Right kidney (tissue), 9 donors: ENCODE data around the gene ZNF232.
"Not testable (repeated sequence)": the region's sequence is repeated elsewhere in the genome, so short reads cannot be mapped to it uniquely, and the experiment has no call there.

ENCODE experiments used
- DNase-seq: peaks from one replicate; pipeline ENCODE4 v3.0.0-alpha.2; 2016
- long read RNA-seq, 8 donors: transcript quantifications; one replicate each; lab custom pipeline, GENCODE V29; 2026

ZNF232 gene
- long read RNA-seq, donor 1, partial matches to known transcripts: 6 of 23 reads
- long read RNA-seq, donor 1, other reads (novel, unspliced or antisense): 15 of 23 reads
- long read RNA-seq, donor 2, partial matches to known transcripts: 9 of 10 reads
- long read RNA-seq, donor 2, other reads (novel, unspliced or antisense): 0 of 10 reads
- long read RNA-seq, donor 3, partial matches to known transcripts: 0 of 2 reads
- long read RNA-seq, donor 3, other reads (novel, unspliced or antisense): 0 of 2 reads
- long read RNA-seq, donor 4: 0 reads
- long read RNA-seq, donor 5, partial matches to known transcripts: 15 of 16 reads
- long read RNA-seq, donor 5, other reads (novel, unspliced or antisense): 0 of 16 reads
- long read RNA-seq, donor 6: 0 reads
- long read RNA-seq, donor 7: 0 reads
- long read RNA-seq, donor 8, partial matches to known transcripts: 0 of 7 reads
- long read RNA-seq, donor 8, other reads (novel, unspliced or antisense): 7 of 7 reads

DNA sequence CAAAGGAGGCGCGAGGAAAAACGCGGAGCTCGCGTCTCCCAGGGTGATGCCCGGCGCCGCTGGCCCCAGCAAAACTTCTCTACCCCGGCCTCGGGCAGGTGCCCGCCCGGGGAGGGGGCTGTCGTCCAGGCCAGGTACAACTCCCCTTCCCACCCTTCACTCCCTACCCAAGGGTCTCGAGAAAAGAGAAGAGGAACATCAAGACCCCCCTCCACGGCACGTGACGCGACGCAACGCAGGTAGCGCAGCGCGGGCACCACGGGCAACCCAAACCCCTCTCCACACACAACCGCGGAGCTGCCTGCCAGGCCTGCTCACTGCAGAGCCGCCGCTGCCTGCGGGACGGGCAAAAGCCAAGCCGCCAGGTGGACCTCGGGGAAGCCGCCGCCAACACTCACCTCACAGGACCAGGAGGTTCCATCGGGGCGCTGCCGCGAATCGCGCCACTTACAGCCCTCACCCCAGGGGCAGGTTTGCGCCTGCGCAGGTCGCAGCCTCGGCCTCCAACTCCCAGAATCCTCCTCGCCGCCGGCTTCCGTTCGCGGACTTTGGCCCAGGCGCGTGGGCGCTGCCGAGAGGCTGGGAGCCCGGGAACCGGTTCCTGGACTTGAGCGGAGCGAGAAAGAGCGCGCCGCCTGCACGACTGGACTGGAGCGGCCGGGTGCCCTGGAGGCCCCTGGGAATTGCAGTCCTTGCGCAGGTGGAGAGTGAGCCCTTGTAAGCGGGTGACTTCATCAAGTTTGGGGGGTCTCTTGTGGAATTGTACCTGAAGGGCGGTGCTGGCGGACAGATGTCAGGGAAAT is at the start of gene ZNF232:
Gene ZNF232 (minus strand): TSS at position 477 of the 803 bp plus-strand sequence. CDS start 56 bp downstream, at position 421.
- DNase-seq: peak; percentile 94

DNA sequence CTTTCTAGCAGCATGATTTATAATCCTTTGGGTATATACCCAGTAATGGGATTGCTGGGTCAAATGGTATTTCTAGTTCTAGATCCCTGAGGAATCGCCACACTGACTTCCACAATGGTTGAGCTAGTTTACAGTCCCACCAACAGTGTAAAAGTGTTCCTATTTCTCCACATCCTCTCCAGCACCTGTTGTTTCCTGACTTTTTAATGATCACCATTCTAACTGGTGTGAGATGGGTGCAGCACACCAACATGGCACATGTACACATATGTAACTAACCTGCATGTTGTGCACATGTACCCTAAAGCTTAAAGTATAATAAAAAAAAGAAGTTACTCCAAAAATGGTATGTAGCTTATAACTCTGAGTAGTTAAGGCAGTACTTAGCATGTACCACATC is 49.0 kb upstream of the ZNF232 start:
- DNase-seq: not testable (repeated sequence)

DNA sequence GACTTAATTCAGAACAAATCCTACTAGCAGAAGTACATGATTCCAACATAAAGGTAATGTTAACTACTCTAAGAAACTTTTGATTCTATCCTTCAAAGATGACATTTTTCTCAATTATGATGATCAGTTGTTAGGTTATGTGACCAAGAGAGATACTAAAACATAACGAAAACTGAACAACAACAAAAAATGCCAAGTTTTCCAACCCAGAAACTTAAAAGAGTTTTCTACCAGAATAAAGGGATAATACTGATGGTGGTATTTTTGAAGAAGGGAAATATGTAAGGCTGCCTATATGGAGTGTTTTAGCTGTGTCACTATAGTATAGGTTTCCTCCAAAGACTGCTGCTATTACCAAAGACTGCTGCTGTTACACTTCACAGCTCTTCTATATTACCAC is 34.4 kb upstream of the ZNF232 start:
- DNase-seq: not testable (repeated sequence)

DNA sequence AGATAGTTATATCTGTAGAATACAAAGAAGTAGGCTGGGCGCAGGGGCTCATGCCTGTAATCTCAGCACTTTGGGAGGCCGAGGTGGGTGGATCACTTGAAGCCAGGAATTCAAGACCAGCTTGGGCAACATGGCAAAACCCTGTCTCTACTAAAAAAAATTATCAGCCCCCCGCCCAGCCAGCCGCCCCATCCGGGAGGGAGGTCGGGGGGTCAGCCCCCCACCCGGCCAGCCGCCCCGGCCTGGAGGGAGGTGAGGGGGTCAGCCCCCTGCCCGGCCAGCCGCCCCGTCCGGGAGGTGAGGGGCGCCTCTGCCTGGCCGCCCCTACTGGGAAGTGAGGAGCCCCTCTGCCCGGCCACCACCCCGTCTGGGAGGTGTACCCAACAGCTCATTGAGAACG is 31.2 kb upstream of the ZNF232 start:
- not testable (repeated sequence) for DNase-seq

DNA sequence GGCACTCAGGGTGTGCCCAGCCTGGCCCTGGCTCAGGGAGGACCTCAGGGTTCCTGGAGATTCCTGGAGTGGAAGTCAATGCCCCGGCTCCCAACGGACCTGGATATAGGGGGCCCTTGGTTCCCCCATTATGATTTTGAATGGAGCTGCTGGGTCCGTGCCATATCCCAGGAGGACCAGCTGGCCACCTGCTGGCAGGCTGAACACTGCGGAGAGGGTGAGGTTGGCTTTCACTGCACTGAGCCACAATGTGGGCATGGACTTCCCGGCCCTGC is 27.7 kb upstream of the ZNF232 start:
- no peak for DNase-seq

DNA sequence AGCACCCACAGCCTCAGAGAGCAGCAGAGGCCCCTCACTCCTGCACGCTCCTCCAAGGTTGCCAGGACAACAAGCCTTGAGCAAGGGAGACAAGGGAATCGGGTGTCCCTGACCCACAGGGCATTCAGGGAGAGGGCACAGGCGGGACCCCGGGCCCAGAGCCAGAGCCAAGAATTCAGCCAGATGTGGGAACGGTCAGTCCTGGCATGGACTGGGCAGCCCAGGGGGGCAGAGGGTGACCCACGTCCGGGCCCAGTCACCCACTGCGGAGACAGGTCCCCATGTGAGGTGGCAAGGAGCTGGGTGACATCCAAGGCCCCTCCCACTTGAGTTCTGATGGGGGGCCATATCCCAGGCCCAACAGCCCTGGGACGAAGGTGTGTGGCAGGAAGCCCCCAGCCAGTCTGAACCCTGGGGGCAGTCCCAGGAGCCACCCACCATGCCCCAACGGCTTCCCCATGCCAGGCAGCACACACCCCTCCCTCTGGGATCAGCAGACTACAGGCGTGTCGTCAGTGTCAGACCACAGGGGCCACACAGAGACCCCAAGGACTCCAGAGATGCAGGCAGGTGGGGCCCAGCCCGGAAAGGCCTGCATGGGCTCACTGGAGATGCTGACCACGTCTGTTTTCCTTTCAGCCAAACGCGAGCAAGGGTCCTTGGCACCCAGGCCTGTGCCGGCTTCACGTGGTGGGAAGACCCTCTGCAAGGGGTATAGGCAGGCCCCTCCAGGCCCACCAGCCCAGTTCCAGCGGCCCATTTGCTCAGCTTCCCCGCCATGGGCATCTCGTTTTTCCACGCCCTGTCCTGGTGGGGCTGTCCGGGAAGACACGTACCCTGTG is 27.2 kb upstream of the ZNF232 start:
- no peak for DNase-seq

DNA sequence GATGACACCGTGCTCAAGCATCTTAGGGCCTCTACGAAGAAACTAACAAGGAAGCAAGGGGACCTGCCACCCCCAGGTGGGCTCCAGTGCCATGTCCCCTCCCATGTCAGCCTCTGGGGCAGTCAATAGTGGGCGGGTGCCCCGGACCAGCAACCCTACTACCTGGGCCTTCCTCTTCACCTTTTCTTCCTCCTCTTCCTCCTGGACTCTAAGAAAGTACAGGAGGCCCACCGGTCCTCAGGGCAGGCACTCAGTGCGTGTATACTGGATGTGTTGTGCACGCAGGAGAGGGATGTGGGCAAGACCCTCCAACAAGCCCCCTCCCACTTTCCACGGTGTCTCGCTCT is 26.5 kb upstream of the ZNF232 start:
- DNase-seq: not testable (repeated sequence)

DNA sequence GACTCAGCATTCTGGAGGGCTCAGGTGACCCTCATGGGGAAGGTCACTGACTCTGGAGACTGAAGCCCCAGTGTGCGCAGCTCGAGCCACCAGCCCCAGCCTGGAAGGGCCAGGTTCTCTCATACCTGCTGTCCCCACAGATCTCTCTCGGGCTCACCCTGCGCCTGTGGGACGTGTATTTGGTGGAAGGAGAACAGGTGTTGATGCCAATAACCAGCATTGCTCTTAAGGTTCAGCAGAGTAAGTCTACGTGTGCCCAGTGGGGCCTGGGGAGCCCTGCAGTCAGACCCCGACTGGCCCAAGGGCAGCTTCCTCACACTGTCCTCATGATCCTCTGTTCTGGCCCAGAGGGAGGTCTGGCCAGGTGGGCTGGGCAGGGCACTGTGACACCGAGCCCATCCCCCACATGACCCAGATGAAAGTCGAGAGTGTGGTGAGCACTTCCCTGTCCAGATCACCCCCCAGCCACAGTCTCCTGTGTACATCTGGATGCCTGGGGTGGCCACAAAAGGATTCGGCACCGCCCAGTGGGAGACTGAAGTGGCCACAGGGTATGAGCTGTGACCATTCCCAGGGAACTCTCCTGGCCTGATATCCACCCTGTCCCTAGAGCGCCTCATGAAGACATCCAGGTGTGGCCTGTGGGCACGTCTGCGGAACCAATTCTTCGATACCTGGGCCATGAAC is 26.0 kb upstream of the ZNF232 start:
- not testable (repeated sequence) for DNase-seq

DNA sequence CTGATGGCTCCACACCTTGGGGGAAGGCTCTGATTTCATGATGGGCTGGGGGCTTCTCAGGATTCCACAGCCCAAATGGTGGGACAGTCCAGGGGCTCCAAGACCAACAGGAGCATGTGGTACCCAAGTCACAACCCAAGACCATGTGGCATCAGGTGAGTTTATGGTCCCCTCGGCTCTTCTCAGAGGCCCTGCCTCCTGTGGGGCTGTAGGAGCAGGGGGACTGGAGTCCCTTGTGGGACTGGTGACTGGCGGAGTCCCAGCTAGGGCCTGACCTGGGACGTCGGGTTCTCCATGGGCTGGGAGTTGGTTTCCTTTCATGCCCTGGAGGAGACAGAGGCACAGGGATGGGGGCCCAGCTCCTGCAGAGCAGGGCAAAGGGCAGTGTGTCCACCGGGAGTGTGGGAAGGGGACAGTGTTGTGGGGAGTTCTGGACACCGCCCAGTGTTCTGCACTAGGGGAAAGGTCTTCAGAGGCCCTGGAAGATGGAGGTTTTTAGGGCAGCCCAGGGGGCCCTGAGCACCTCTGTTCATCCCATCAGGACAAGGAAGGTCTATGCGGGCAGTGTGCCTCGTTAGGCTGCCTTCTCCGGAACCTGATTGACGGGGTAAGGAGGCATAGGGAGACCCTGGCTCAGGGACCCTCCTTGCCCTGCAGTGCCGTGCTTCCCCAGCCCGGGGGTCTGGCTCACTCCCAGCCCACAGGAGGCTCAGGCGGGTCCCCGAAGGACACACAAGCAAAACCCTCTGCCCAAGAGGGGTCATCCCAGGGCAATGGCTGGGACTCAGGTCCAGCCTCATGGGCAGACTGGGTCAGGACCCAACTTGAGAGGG is 25.1 kb upstream of the ZNF232 start:
- not testable (repeated sequence) for DNase-seq

DNA sequence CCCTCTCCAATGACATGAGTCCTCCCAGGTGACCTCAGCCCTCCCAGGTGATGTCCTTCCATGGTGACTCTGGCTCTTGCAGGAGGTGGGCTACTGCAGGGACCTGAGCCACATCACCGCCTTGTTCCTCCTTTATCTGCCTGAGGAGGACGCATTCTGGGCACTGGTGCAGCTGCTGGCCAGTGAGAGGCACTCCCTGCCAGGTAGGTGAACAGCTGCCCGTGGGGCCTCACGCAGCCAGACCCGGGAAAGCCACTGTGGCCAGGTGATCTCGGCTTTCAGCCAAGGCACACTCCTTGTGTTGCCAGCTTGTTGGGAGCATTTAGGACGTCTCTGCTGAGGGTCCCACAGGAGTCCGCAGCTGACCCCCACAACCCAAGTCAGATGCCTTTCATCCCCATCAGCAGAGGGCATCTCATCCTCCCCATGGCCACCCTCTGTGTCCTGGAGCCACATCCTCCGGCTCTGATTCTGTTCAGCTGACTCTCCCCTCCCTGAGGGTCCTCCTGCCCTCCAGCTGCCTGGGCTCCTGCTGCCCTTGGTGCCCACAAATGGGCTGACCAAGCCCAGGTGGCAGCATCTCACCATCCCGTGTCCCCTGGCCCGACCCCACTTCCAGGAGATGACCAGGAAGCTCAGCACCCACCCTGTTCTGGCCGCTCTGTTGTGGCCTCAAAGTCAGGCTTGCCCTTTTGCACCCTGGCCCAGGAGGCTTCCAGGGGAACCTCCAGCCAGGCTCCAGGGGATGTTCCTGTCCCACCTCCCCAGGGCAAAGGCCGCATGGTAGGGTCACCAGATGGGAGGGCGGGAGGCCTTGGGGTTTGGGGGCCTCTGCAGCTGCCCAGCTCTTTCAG is 24.3 kb upstream of the ZNF232 start:
- DNase-seq: no peak

DNA sequence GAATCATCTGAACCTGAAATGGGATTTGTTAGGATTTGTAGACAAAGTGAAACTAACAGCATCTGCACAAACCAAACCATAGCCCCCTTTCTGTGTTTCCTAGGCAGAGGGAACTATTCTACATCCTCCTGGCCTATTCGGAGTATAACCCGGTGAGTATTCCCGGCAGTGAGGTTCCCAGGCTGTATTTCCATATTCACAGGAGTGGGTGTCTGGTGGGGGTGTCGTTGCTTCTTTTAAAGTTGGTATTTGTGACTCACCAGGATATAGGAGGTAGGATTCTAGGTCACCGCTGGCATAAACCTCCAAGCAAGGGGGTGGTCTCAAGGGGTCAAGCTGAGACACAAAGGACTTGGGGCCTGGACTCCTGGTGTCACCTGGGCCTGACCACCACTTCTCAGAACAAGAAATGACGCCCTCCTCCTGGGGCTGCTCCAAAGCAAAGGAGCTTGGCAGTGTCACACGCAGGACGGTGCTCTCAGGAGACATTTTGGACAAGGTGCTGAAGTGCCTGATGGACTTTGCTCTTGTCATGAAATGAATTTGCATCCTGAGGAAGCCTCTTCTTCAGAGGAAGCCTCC is 23.5 kb upstream of the ZNF232 start:
- DNase-seq: not testable (repeated sequence)

DNA sequence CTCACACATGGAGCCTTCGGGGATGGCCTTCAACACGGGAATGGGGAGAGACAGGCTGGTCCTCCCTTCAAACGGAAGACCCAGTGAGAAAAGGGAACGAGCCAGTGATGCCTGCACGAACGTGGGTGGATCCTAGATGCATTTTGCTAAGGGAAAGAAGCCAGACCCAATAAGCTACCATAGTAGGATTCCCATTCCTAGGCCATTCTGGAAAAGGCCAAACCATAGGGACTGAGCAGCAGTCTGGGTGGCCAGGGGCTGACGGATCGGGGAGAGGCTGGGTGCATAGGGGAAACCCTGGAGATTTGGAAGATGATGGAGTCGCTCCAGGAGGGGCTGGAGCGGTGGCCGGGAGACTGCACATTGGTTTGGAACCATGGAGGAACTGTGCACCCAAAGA is 22.9 kb upstream of the ZNF232 start:
- DNase-seq: not testable (repeated sequence)

DNA sequence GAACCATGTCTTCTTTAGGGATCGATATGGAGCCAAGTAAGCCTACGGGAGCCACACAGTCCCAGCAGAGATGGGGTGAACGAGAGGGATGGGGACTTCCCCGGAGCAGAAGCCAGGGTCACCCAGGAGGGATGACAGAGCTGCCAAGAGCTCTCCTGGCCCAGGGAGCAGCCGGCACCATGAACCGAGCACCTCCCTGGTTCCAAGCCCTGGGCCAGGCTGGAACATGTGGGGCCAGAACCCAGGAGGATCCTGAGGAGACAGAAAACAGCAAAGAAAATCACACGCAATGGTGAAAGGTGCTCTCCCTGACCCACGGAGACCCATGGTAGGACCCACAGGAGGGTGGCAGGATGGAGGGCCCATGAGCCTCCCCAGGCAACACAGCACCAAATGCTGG is 22.3 kb upstream of the ZNF232 start:
- DNase-seq: not testable (repeated sequence)

DNA sequence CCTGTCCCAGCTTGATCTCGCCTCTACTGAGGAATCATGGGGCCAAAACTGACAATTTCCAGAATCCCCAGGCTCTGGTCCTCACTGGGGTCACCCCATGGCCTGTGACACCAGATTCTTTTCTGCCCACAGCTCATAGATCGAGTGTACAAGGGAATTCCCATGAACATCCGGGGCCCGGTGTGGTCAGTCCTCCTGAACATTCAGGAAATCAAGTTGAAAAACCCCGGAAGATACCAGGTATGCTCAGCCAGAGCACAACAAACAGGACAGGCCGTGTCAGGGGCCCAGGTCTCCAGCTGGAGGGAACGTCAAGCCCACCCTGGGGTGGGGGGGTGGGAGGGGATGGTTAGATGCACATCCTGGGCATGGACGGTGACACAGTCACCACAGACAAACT is 21.6 kb upstream of the ZNF232 start:
- no peak for DNase-seq

DNA sequence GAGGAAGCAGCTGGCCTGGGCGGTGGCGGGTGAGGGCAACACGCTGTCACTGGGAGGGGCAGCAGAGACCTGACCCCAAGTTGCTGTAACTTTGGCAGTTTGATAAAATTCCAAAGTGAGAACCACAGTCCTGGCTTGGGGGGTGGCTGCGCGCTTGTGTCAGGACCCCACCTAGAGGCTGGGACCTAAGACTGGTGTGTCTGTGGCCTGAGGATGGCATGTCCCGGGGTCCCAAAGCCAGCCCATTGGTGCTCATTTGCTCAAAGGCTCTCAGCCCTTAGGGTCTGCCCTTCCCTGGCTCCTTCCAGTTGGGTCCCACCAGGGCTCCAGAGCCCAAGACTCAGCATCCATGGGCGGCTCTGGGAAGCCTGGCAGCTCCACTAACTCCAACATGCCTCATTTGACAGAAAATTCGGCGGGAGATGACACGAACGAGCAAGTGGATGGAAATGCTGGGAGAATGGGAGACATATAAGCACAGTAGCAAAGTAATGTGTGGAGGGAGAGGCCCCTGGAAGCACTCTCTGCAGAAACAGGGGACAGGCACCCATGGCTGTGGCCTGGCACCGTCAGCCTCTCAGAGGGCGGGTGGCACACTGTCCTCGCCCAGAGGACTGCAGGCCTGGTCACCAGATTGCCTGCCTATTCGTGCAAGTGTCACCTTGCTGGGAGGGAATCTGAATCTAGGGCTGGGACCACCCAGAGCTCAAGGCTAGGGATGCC is 21.0 kb upstream of the ZNF232 start:
- DNase-seq: not testable (repeated sequence)

DNA sequence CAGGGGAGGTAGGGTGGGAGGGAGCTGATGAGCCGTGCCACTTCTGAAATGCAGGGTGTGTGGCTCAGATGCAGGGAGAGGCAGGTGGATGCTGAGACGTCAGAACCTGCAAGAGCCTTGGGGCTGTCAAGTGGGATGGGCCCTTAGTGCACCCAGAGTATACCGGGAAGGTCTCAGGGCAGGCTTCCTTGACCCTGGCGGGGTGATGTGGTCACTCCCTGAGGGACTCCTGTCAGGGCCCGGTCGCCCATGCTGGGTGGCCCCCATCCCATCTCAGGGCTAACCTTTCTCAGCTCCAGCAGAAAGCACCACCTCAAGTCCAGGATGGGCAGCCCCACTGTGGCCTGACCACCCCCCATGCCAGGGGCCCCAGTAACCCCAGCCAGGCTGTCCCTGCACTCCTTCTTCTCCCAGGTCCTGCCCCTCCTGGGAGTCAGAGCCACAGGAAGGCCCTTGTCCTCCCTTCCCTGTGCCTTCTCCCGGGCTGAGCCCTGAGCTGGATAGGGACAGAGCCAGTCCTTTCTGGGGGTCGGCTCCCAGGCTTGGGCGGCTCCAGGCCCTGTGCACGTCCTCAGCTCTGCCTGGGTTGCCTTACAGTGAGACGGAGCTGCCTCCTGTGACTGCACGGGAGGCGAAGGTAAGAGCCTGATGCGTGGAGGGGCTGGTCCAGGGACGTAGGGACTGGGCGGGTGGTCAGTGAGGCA is 20.3 kb upstream of the ZNF232 start:
- DNase-seq: not testable (repeated sequence)

DNA sequence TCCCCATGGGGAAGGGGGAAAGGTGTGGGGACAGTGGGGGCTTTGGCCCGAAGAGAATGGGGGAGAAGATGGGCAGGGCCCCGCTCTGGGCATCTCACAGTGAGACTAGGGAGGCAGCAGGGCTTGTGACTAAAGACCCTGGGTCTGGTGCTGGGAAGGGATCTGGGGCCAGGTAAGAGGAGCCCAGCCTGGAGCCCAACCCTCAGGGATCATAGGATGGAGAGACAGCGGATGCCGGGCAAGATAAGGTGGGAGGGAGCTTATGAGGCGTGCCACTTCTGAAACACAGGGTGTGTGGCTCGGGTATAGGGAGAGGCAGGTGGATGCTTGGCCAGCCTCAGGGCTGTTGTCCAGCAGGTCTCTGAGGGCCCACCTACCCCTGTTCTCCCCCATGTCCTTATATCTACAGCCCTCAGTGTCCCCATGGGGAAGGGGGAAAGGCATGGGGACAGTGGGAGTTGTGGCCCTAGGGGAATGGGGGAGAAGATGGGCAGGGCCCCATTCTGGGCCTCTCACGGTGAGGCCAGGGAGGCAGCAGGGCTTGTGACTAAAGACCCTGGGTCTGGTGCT is 19.6 kb upstream of the ZNF232 start:
- DNase-seq: no peak

DNA sequence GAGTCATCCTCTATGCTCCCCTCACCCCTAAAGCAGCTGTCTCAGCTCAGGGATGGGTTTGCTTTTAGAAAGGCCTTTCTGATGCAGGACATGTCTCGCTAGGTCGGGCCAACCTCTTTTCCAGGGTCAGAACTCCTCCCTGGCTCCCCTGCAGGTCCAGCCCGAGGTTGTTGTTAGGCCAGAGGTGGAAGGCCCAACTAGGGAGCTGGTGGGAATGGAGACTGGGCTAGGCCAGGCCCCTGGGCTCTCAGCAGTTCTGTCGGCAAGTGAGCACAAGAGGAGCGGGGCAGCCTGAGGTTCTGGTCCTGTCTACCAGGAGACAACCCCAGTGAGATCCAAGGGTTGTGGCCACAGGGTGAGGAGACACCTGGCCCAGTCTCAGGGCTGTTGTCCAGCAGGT is 19.0 kb upstream of the ZNF232 start:
- not testable (repeated sequence) for DNase-seq
